Vagina (tissue), 2 donors: Measurements from ENCODE around the gene KIF7.
A peak's percentile ranks its signal among the peaks of the same experiment; 100 is the strongest.

Experiments used
- CTCF ChIP-seq, 3 experiments: fragments of 450-650 bp in 2 of 3; fragments of 200-600 bp in 1 of 3; sonication (generic) in 1 of 3; IDR thresholded peaks; one replicate each; pipeline ENCODE4 v1.5.1; 2017 to 2019; ENCODE audit warnings: antibody characterized with exemption in 3 of 3, mild to moderate bottlenecking in 2 of 3, moderate library complexity in 2 of 3
- POLR2A ChIP-seq, 2 donors: fragments of 450-650 bp; IDR thresholded peaks; one replicate each; pipeline ENCODE4 v1.6.1; 2017; ENCODE audit warnings: antibody characterized with exemption in 2 of 2, mild to moderate bottlenecking in 2 of 2, moderate library complexity in 2 of 2

GRCh38 chr15:89647191-89647851 is 7.9 kb downstream of the KIF7 start:
- TF ChIP-seq CTCF (IDR thresholded peaks at IDR 0.05) (peak in 2 of 3 experiments; percentile 59 to 79), POLR2A (IDR thresholded peaks at IDR 0.05) (no peak)
